AG09319 (cell line): Measurements from ENCODE around the gene TWIST2.

Source experiments
- DNase-seq: peaks from one replicate; pipeline ENCODE4 v3.0.0-alpha.2; 2010; ENCODE audit warnings: low read depth; ENCODE audit errors: extremely low read depth
- CTCF ChIP-seq: IDR thresholded peaks from 2 replicates; pipeline ENCODE4 v1.5.1; 2011; ENCODE audit warnings: low read depth, mild to moderate bottlenecking, inconsistent platforms, low read length, moderate library complexity

TWIST2 gene

GRCh38 chr2:238897122-238897880, 49.4 kb downstream of the TWIST2 start:
- TF ChIP-seq CTCF = no peak
- no peak for DNase-seq

- no peak for DNase-seq
- no peak for TF ChIP-seq CTCF
Observed at GRCh38 chr2:238897911-238898311, 50.0 kb downstream of the TWIST2 start.

- no peak for TF ChIP-seq CTCF
- no peak for DNase-seq
Observed at GRCh38 chr2:238898534-238899281, 50.8 kb downstream of the TWIST2 start.

GRCh38 chr2:238899386-238899785, 51.5 kb downstream of the TWIST2 start:
- no peak for TF ChIP-seq CTCF

GRCh38 chr2:238900511-238900910, 52.6 kb downstream of the TWIST2 start:
- TF ChIP-seq CTCF = no peak
- DNase-seq = no peak

More at GRCh38 chr2:238899386-238899785, 51.5 kb downstream of the TWIST2 start:
- no peak for DNase-seq

GRCh38 chr2:238901461-238902057, 53.7 kb downstream of the TWIST2 start:
- no peak for DNase-seq
- TF ChIP-seq CTCF = no peak

GRCh38 chr2:238902285-238902684, 54.4 kb downstream of the TWIST2 start:
- TF ChIP-seq CTCF = no peak
- DNase-seq = no peak
